Omental fat pad (tissue), 4 donors: Measurements from ENCODE around the gene MAP3K15. TPM values are rescaled to one million over a fixed set of nuclear protein-coding genes. Genes with fewer than 3 reads are reported as not detected.
"Not testable (repeated sequence)": the region's sequence is repeated elsewhere in the genome, so short reads cannot be mapped to it uniquely, and the experiment has no call there.

Source experiments
- ATAC-seq: fragments of 150-250 bp; one replicate; pipeline ENCODE4 v1.9.1; 2016; ENCODE audit warnings: mild to moderate bottlenecking, moderate library complexity; ENCODE audit not compliant: low FRiP score
- DNase-seq: peaks from one replicate; pipeline ENCODE4 v3.0.0-alpha.2; 2019; ENCODE audit warnings: low spot score
- total RNA-seq, 4 donors: library from RNA; depleted of rRNA; stranded (reverse); fragments of >200 nt; gene quantifications; one replicate each; pipeline ENCODE4 v1.1.0, GENCODE V29; 2016
- TF ChIP-seq, protein P1 (sequence below), 3 donors: fragments of 450-650 bp; IDR thresholded peaks; one replicate each; pipeline ENCODE4 v1.5.1; 2016 to 2017; ENCODE audit warnings: antibody characterized with exemption in 3 of 3, mild to moderate bottlenecking in 3 of 3, moderate library complexity in 2 of 3

Gene MAP3K15
- total RNA-seq, 4 donors from 2014 or later: 0.24 to 0.37 (median 0.25) TPM; not detected in 1

DNA sequence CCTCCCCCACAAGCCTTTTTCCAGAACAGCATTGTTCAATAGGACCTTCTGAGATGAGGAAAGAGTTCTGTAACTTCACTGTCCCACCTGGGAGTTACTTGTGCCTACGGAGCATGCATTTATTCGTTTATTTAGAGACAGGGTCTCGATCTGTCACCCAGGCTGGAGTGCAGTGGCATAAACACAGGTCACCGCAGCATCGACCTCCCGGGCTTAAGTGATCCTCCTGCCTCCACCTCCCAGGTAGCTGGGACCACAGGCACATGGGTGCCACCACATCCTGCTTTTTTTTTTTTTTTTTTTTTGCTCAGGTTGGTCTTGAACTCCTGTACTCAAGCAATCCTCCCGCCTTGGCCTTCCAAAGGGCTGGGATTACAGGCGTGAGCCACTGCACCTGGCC lies 2.9 kb downstream of the MAP3K15 start:
- ATAC-seq: no peak
- TF ChIP-seq, protein P1, sequence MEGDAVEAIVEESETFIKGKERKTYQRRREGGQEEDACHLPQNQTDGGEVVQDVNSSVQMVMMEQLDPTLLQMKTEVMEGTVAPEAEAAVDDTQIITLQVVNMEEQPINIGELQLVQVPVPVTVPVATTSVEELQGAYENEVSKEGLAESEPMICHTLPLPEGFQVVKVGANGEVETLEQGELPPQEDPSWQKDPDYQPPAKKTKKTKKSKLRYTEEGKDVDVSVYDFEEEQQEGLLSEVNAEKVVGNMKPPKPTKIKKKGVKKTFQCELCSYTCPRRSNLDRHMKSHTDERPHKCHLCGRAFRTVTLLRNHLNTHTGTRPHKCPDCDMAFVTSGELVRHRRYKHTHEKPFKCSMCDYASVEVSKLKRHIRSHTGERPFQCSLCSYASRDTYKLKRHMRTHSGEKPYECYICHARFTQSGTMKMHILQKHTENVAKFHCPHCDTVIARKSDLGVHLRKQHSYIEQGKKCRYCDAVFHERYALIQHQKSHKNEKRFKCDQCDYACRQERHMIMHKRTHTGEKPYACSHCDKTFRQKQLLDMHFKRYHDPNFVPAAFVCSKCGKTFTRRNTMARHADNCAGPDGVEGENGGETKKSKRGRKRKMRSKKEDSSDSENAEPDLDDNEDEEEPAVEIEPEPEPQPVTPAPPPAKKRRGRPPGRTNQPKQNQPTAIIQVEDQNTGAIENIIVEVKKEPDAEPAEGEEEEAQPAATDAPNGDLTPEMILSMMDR (IDR thresholded peaks at IDR 0.05): no peak
- no peak for DNase-seq

DNA sequence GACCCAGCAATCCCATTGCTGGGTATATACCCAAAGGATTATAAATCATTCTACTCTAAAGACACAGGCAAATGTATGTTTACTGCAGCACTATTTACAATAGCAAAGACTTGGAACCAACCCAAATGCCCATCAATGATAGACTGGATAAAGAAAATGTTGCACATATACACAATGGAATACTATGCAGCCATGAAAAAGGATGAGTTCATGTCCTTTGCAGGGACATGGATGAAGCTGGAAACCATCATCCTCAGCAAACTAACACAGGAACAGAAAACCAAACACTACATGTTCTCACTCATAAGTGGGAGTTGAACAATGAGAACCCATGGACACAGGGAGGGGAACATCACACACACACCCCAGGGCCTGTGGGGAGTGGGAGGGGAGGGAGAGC lies 3.5 kb downstream of the MAP3K15 start:
- not testable (repeated sequence) for DNase-seq, ATAC-seq

DNA sequence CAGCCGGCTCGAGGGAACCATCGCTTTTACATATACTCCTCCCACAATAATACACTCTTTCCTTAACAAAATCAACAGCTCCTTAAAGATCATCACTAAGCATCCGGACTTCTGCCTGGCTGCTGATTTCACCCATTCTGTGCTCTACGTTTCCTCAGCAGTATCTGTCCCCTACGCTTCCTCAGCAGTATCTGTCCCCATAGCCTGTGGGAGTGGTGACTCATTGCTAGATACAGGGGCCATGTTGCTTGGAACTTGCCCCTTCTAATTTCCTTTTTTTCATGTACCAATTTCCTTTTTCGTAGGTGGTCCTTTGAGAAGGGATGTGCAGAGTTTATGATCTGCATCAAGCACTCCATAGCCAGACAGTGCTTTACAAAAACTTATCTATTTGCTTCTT lies 18.6 kb downstream of the MAP3K15 start:
- DNase-seq (no peak), ATAC-seq (no peak)
- TF ChIP-seq, protein P1 (IDR thresholded peaks at IDR 0.05): no peak

DNA sequence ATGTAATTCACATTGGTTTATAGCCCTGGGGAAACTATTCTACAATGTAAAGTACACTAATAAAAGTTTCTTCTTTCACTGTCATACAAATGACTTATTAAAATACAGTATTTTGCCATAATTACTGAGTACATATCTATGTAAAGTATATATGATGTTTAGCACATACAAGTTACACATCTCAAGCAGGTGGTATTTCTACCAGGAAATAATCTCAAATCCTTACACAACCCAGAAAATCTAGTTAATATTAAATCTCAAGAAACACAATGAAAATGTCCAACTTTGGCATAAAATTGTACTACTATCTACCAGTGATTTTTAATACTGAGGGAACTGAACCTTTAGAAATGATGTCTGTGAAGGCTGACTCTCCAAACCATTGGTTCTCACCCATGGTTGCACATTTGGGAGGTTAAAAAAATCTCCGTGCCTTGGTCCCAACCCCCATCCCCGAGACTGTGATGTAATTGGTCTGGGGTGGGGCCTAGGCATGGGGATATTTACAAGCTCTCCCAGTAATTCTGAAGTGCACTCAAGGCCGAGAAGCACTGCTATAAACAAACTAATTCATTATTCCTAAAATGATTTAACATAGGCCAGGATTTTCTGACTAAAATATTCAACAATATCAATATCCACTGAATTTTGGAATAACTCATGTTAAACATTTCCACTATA lies 27.6 kb downstream of the MAP3K15 start:
- TF ChIP-seq, protein P1 (IDR thresholded peaks at IDR 0.05): no peak
- ATAC-seq: no peak
- DNase-seq: no peak

DNA sequence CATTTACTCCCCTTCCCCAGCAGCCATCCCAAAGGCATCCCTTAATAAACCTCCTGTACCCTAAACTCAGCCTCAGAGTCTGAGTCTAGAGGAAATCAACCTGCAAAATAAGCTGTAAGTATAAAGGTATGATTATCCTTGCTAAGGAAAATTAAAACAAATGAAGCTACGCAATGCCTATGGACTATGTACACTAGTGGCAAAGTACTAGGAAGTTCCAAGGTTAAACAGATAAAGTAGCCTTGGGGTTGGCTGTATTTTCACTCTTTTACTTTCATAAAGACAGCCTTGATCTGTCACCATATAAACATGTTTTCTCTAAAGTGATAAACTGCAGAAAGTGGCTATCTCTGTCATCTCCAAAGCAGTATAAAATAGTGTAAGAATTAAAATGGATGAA lies 35.9 kb downstream of the MAP3K15 start:
- ATAC-seq (no peak), DNase-seq (no peak)
- TF ChIP-seq, protein P1 (IDR thresholded peaks at IDR 0.05): no peak

DNA sequence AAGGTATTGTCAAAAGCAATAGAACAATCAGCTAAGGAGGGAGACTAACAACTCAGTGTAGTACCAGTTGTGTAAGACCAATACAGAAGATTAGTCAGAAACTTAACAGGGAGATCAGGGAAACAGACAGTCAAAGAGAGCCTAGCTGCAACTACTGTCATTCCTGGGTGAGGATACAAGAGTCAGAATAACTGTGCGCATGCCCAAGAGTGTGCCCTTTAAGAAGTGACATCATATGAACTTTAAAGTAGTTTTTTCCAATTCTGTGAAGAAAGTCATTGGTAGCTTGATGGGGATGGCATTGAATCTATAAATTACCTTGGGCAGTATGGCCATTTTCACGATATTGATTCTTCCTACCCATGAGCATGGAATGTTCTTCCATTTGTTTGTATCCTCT lies 46.9 kb downstream of the MAP3K15 start:
- not testable (repeated sequence) for ATAC-seq, DNase-seq

DNA sequence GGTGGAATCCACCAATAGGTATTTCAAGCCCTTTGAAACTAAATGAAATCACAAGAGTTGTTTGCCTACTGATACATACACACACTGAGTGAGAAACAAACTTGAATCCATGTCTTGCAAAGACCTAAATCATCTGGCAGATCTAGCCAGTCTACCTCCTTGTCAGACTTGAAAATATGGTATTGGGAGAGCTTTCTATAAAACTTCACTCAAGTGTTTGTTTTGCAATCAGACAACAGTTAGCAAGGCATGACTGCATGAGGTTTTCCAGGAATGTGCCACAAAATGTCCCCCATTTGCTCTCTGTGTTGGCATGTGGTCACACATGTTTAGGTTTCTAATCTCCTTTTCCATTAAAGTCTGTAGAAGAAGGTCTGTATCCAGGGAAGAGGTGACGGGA lies 52.4 kb downstream of the MAP3K15 start:
- DNase-seq (no peak), ATAC-seq (no peak)
- TF ChIP-seq, protein P1 (IDR thresholded peaks at IDR 0.05): no peak

DNA sequence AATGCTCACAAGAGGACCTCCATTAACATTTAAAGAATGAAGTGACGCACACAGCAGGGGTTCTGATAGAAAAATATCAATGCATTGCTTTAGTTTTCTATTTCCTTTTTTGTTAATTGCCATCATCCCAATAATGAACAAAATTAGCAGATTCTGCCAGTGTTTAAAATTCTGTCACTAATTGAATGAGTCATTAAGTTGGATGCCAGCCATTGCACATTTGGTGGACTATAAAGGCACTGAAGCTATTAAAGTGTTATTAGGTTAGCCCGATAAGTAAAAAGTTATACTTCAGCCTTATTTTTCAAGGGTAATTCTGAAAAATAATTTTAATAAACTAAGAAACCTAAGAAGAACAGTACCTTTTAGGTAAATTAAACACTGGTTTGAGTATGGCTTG lies 53.1 kb downstream of the MAP3K15 start:
- no peak for DNase-seq
- ATAC-seq: no peak
- TF ChIP-seq, protein P1 (IDR thresholded peaks at IDR 0.05): no peak
